Glomerular visceral epithelial cell (primary cell): ENCODE measurements around the gene RNF149.
A peak's percentile ranks its signal among the peaks of the same experiment; 100 is the strongest.

Experiments
- DNase-seq: peaks from one replicate; pipeline ENCODE4 v3.0.0-alpha.2; 2016; ENCODE audit errors: extremely low spot score

The RNF149 gene

DNA sequence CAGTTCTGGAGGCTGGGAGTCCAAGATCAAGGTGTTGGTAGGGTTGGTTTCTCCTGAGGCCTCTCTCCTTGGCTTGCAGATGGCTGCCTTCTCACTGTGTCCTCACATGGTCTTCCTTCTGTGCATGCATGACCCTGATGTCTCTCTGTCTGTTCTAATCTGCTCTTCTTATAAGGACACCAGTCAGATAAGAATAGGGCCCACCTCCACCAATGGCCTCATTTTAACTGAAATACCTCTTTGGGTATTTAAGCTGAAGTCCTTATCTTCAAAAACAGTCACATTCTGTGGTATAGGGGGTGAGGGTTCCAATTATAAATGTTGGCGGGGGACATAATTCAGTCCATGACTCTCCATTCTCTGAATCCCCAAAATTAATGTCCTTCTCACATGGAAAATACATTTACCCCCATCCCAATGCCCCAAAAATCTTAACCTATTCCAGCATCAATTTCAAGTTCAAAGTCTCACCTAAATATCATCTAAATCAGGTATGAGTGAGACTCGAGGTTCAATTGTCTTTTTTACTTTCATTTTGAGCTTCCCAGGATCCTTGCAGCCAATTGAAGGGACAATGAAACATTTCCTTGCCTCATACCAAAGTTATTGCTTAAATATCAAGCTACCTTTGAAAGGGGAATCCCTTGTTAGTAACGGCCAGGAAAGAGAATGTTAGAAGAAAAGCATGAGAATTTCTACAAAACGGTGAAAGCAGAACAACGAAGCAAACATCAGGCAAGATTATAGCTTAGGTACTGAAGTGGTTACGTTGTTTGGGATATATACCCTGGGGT is 76.4 kb downstream of the RNF149 start:
- no peak for DNase-seq

DNA sequence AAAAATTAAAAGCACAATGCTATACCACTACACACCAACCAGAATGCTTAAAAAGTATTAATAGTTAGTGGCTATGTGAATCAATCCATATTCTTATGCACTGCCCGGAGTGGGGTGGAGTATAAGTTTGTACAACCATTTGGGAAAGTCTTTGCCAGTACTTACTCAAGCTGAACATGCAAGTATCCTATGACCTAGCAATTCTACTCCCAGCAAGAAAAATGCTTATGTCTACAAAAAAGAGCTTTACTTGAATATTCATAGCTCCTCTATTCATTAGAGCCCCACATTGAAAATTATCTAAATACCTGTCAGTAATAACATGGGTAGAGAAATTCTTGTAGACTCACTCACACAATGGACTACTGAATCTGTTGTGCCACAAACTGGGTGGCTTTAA is 77.3 kb downstream of the RNF149 start:
- DNase-seq: peak; percentile 45

DNA sequence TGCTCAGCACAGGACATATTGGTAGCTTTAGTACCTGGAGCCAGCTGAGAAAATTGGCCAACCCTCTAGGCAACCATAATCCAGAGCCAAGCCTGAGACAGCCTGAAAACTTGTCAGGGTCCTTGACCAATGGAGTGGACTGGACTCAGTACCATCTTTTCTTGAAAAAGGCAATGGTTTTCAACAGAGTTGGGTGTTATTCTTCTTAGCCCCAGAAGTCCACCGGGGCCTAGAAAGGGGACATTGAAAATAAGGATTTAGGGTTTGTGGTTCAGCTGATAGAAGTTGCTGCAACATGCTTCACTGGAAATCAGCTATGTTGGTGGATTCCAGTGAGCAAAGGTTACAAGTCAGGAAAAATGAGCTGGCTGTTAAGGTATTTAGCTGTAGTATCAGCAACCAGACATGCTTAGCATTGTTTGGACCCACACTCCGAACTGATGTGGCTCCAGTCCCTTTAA is 77.9 kb downstream of the RNF149 start:
- peak; percentile 90 for DNase-seq
